Activated CD4-positive, alpha-beta T cell treated with anti-CD3 and anti-CD28 coated beads for 36 hours (primary cell): ENCODE measurements around the gene SLC25A11. TPM values are rescaled to one million over a fixed set of nuclear protein-coding genes. Genes with fewer than 3 reads are reported as not detected.

Experiments
- ATAC-seq: fragments of 200-7000 bp; cut with Tn5 transposase; one replicate; pipeline ENCODE4 v1.10.0; 2021; ENCODE audit warnings: mild to moderate bottlenecking, moderate library complexity
- CTCF ChIA-PET: fragments of 350-600 bp; sonication (Branson Sonifier 250); formaldehyde crosslinking; loops from one replicate; lab custom pipeline; 2021; ENCODE audit warnings: antibody characterized with exemption; lab: Charles Lee
- POLR2A ChIA-PET: fragments of 350-600 bp; sonication (Branson Sonifier 250); formaldehyde crosslinking; loops from one replicate; lab custom pipeline; 2021; ENCODE audit warnings: antibody characterized with exemption, inconsistent platforms; lab: Charles Lee
- DNase-seq: peaks from one replicate; pipeline ENCODE4 v3.0.0-alpha.2; 2020
- H3K27ac Mint-ChIP-seq: one replicate; pipeline ENCODE4 v1.8.0; 2021; ENCODE audit warnings: mixed read lengths
- H3K27me3 Mint-ChIP-seq: one replicate; pipeline ENCODE4 v1.8.0; 2021; ENCODE audit warnings: mixed read lengths
- H3K36me3 Mint-ChIP-seq: one replicate; pipeline ENCODE4 v1.8.0; 2021; ENCODE audit warnings: low read depth, mixed read lengths
- H3K4me1 Mint-ChIP-seq: one replicate; pipeline ENCODE4 v1.8.0; 2021; ENCODE audit warnings: mixed read lengths
- H3K4me3 Mint-ChIP-seq: one replicate; pipeline ENCODE4 v1.8.0; 2021; ENCODE audit warnings: mild to moderate bottlenecking, moderate library complexity, mixed read lengths
- H3K9me3 Mint-ChIP-seq: one replicate; pipeline ENCODE4 v1.8.0; 2021; ENCODE audit warnings: low read depth, mixed read lengths
- intact Hi-C, 2 experiments: fragments of 100-400 bp; cut with DNase I in 1 of 2; cut with micrococcal nuclease in 1 of 2; formaldehyde crosslinking; loops; one replicate each; pipeline versions ENCODE4 v1.14.2 to v1.15.1; 2022 to 2024; cut with DNase I, micrococcal nuclease
- total RNA-seq, 2 experiments: library from RNA; stranded (reverse); gene quantifications; one replicate each; pipeline ENCODE4 v1.2.3, GENCODE V29; 2021

SLC25A11 gene
- total RNA-seq, 2 experiments from 2014 or later = 74.2 to 77.9 TPM

DNA sequence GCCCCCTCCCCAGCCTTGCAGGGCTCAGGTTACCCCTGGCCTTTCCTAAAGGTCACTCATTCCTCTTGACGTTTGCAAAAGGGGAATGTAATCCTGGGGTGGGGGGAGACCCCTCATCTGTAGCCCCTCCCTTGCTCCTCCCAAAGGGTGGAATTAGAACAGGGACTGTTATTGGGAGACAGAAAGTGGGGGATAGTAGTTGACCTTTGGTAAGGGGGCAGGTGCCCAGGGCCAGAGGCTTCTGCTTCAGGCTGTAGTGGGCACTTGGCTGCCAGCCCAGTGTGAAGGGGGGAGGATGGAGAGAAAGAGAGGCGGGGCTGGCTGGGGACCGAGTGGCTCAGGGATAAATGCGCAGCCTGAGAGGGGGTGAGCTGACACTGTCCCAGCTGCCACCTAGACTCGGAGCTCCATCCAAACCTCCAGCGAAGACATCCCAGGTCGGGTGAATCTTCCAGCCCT, 10.9 kb upstream of the SLC25A11 start, which contains the start of gene ENO3:
Gene ENO3, plus strand, starts transcription at position 374 of the 459 bp plus-strand sequence. CDS start 711 bp downstream, outside the sequence.
- ATAC-seq = no peak
- CTCF ChIA-PET = interaction anchor here (0.7 to 1.5 kb wide), 3 partner anchors 17 to 42 kb away, joined by 3 to 4 read pairs (median 3); partner anchors contain the start of gene SPAG7
- POLR2A ChIA-PET = interaction anchor here (0.5 to 9.2 kb wide), 5 partner anchors 8 to 227 kb away, joined by 3 to 80 read pairs (median 4); partner anchors contain the start of genes RNF167, SLC25A11 and SPAG7
- H3K36me3 Mint-ChIP-seq = peaks cover 25% of the 10 kb centered on the region
- peaks cover 16% of the 10 kb centered on the region for H3K4me1 Mint-ChIP-seq
- H3K9me3 Mint-ChIP-seq = no peaks in the 10 kb centered on the region
- H3K27ac Mint-ChIP-seq = peak within 1 kb of the TSS; percentile 94
- no peaks in the 10 kb centered on the region for H3K27me3 Mint-ChIP-seq
- H3K4me3 Mint-ChIP-seq = peak within 1 kb of the TSS; percentile 99
- intact Hi-C loops = loop anchor here in 1 of 2 experiments (1.0 kb wide), 2 partner anchors 37 to 128 kb away; partner anchors contain the start of genes CAMTA2 and ZFP3
- DNase-seq = no peak

DNA sequence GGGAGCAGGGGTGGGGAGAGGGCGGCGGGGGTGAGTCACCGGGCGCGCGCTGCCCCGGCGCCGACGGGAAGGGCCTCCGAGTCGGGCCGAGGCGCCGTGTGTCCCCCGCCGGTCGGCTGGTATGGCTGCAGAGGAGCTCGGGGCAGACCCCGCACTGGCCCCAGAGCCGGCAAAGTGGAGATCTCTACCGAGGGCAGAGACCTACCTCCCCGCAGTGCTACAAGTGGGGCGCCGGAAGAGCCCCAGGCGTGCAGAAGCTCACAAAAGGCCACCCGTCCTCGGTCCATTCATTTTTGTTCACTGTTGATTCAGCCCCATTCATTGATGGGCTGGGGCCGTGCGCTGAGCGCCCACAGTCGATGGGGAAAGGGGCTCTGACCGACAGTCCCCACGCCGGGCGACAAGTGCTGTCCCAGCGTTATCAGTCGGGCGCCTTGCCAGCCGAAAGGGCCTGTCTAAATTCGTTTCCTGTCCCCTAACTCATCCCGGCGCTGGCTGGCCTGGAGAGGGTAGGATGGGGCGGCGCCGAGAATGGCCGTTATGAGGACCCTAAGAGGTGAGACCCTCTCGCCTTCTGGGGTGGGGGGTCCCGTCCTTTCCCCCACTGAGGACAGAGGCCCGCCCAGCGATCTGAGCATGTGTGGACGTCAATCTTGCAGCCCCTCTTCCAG, 10.4 kb upstream of the SLC25A11 start:
- intact Hi-C loops = loop anchor here in 1 of 2 experiments (1.0 kb wide), 2 partner anchors 37 to 128 kb away; partner anchors contain the start of genes CAMTA2 and ZFP3
- ATAC-seq (peak; percentile 8), DNase-seq (peak; percentile 62)
- ChIA-PET CTCF (interaction anchor here (0.6 to 0.9 kb wide), 2 partner anchors 17 to 161 kb away, joined by 3 to 4 read pairs; partner anchors contain the start of gene SPAG7), POLR2A (interaction anchor here (0.5 to 9.2 kb wide), 6 partner anchors 9 to 226 kb away, joined by 3 to 80 read pairs (median 4); partner anchors contain the start of genes RNF167, SLC25A11 and SPAG7)
- Mint-ChIP-seq H3K4me1 (peaks cover 21% of the 10 kb centered on the region), H3K36me3 (peaks cover 30% of the 10 kb centered on the region), H3K4me3 (peak overlapping the region; percentile 99), H3K27ac (peak overlapping the region; percentile 94), H3K9me3 (no peaks in the 10 kb centered on the region), H3K27me3 (no peaks in the 10 kb centered on the region)

DNA sequence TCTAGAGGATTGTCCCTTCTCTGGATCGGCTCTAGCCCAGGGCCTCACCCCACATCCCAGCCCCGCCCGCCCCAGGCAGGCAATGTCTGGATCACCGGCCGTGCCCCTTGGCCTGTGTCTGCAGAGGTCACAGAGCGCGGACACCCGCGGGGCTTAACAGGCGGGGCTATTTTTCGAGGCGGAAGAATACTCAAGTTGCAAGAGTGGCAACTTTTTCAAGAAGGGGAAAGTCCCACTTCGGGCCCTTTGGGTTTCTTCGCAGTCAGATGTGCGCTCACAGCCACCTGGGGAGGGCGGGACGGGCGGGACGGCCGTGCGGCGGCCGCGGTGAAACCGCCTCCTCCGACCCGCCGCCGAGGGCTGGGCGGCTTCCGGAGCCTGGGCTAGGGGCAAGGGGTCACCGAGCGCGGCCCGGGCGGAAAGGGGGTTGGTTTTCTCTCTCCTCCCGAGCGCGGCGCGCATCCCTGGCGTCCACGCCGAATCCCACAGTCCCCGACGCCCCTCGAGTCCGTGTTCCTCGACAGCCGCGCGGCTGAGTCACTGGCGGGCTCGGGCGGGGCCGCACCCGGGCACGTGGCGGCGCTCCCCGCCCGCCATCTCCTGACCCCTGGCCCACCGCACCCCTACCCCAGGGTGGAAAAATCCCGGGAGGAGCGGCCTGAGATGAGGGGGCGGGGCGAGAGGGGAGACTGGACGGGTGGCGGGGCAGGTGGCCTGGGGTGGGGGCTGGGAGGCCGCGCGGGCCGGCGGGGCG, 9.7 kb upstream of the SLC25A11 start:
- intact Hi-C loops = loop anchor here (1.0 to 10.0 kb wide), 12 partner anchors 18 to 1693 kb away; partner anchors contain the start of genes ATP2A3 (in 1 of the 2), C17orf107 (in 1 of the 2), CAMTA2 (in 1 of the 2) and KIAA0753 (in 1 of the 2)
- peak; percentile 25 for ATAC-seq
- ChIA-PET POLR2A (interaction anchor here (0.6 to 9.2 kb wide), 4 partner anchors 9 to 25 kb away, joined by 3 to 80 read pairs (median 7); partner anchors contain the start of genes RNF167, SLC25A11 and SPAG7), CTCF (interaction anchor here (0.9 kb wide), 1 partner anchor 18 kb away, joined by 4 read pairs; the partner anchor contains the start of gene SPAG7)
- Mint-ChIP-seq H3K27me3 (no peaks in the 10 kb centered on the region), H3K36me3 (peaks cover 38% of the 10 kb centered on the region), H3K4me1 (peaks cover 28% of the 10 kb centered on the region), H3K9me3 (no peaks in the 10 kb centered on the region), H3K4me3 (peak overlapping the region; percentile 99), H3K27ac (peak overlapping the region; percentile 89)
- DNase-seq = peak; percentile 86

DNA sequence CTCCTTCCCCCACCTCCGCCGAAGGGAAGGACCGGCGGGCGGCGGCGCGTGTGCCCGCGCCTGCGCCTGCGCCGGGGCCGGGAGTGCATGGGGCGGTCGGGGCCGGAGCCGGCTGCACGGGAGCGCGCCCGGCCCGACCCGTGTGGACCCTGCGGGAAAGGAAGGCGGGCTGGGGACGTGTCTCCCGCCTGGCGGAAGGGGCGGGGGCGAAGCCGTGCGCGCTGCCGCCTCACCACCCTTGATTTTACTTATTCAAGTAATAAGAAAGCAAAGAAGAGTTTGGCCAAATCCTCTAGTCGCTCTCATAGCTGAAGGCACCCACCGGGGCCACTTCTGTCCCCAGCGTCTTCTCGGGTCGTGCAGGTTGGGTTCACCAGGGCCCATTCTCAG, 9.1 kb upstream of the SLC25A11 start:
- no peaks in the 10 kb centered on the region for H3K9me3 Mint-ChIP-seq
- H3K4me3 Mint-ChIP-seq = peak overlapping the region; percentile 99
- H3K36me3 Mint-ChIP-seq = peaks cover 42% of the 10 kb centered on the region
- H3K27ac Mint-ChIP-seq = peak overlapping the region; percentile 100
- DNase-seq = peak; percentile 88
- peak; percentile 39 for ATAC-seq
- peaks cover 34% of the 10 kb centered on the region for H3K4me1 Mint-ChIP-seq
- H3K27me3 Mint-ChIP-seq = no peaks in the 10 kb centered on the region
- POLR2A ChIA-PET = interaction anchor here (0.8 to 9.2 kb wide), 2 partner anchors 9 to 19 kb away, joined by 8 to 80 read pairs; partner anchors contain the start of genes RNF167, SLC25A11 and SPAG7
- intact Hi-C loops = loop anchor here (1.0 to 10.0 kb wide), 16 partner anchors 9 to 1693 kb away; partner anchors contain the start of genes ARRB2 (in 2 of the 2), RNF167 (in 2 of the 2), SLC25A11 (in 2 of the 2) and SPAG7 (in 2 of the 2)
- CTCF ChIA-PET = interaction anchor here (0.6 kb wide), 1 partner anchor 19 kb away, joined by 5 read pairs; the partner anchor contains the start of gene SPAG7

DNA sequence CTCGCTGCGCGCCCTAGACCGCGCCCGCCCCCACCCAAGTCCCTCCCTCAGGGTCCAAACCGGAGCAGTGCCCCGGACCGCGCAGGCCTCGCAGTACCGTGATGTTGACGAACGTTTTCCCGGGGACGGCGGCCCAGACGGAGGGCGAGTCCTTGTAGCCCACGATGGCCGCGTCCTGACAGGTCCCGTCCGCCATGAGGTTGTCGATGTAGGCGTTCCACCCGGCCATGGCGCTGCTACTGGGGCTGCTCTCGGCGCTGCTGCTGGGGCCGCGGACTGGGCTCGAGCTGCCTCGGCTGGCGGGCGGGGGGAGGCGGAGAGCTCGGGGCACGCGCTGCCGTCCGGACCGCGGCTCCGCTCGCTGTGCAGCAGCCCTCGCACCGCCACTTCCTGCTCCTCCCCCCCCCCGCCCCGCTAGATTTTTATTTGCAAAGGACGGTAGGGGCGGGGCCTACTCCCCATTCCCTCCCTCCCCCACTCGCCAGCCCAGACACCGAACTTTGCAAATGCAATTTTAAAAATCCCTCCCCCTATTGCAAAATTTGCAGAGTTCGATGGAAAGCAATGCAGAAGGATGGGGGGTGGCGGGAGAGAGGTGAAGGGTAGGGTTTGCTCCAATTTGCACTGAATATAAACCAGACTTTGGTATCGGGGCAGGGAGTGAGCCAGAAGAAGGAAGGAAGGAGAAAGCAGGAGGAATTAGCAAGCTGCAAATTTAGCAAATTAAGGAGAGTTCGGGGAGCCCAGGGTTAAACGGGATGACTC, 8.5 kb upstream of the SLC25A11 start, which contains the start of gene PFN1:
Gene PFN1, minus strand, starts transcription at position 365 of the 765 bp plus-strand sequence. Its CDS starts 136 bp downstream, at position 229.
- POLR2A ChIA-PET = interaction anchor here (0.8 to 9.2 kb wide), 3 partner anchors 8 to 50 kb away, joined by 3 to 80 read pairs (median 8); partner anchors contain the start of genes KIF1C, RNF167, SLC25A11 and SPAG7
- peaks cover 40% of the 10 kb centered on the region for H3K4me1 Mint-ChIP-seq
- ATAC-seq (peak; percentile 23), DNase-seq (peak; percentile 96)
- intact Hi-C loops = loop anchor here (1.0 to 10.0 kb wide), 14 partner anchors 8 to 1694 kb away; partner anchors contain the start of genes ARRB2 (in 2 of the 2), RNF167 (in 2 of the 2), SLC25A11 (in 2 of the 2) and ATP2A3 (in 1 of the 2)
- H3K36me3 Mint-ChIP-seq = peaks cover 44% of the 10 kb centered on the region
- no peaks in the 10 kb centered on the region for H3K9me3 Mint-ChIP-seq
- peak within 1 kb of the TSS; percentile 99 for H3K4me3 Mint-ChIP-seq
- CTCF ChIA-PET = interaction anchor here (0.6 to 1.0 kb wide), 2 partner anchors 19 kb away, joined by 4 to 5 read pairs; partner anchors contain the start of gene SPAG7
- no peaks in the 10 kb centered on the region for H3K27me3 Mint-ChIP-seq
- peak within 1 kb of the TSS; percentile 100 for H3K27ac Mint-ChIP-seq

DNA sequence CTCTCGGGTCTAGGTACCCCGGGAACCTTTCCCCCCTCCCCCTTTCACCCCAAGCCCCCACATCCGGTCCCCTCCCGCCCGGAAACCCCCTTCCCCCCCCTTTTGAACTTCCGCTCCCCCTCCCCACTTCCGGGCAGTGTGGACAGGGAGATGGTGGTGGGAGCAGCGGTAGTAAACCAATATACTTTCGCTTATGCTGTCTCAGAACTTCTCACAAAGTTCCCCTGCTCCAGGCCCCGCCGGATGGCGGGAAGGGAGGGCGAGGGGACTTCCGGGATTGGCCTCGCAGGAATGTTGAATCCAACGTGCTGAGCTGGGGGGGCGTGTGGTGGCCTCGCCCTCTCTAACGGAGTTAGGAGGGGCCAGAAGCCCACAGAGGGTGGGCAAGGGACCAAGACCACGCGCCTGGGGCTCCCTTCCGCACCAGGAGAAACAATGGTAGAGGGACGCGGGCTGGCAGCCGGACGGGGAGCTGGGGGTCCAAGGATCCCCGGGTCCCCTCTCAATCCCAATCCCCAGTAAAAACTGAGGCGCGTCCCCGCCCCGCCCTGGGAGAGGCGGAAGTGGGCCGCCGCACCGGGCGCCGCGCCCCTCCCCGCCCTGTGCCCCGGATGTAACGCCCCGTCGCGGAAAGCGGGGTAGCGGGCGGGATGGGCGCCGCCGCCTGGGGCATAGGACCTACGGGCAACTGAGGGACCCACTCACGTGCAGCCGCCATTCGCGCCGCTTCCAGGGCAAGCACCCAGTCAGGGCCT, 7.7 kb upstream of the SLC25A11 start:
- Mint-ChIP-seq H3K27me3 (no peaks in the 10 kb centered on the region), H3K4me3 (peak overlapping the region; percentile 99), H3K4me1 (peaks cover 47% of the 10 kb centered on the region), H3K36me3 (peaks cover 51% of the 10 kb centered on the region), H3K9me3 (no peaks in the 10 kb centered on the region), H3K27ac (peak overlapping the region; percentile 100)
- ATAC-seq (peak; percentile 6), DNase-seq (peak; percentile 84)
- POLR2A ChIA-PET = interaction anchor here (0.6 to 9.2 kb wide), 3 partner anchors 20 to 336 kb away, joined by 3 to 80 read pairs (median 4); partner anchors contain the start of genes KIF1C and SPAG7
- CTCF ChIA-PET = interaction anchor here (1.0 kb wide), 1 partner anchor 20 kb away, joined by 4 read pairs; the partner anchor contains the start of gene SPAG7
- intact Hi-C loops = loop anchor here (1.0 to 10.0 kb wide), 14 partner anchors 7 to 1695 kb away; partner anchors contain the start of genes ARRB2 (in 2 of the 2), RNF167 (in 2 of the 2), SLC25A11 (in 2 of the 2) and ATP2A3 (in 1 of the 2)

DNA sequence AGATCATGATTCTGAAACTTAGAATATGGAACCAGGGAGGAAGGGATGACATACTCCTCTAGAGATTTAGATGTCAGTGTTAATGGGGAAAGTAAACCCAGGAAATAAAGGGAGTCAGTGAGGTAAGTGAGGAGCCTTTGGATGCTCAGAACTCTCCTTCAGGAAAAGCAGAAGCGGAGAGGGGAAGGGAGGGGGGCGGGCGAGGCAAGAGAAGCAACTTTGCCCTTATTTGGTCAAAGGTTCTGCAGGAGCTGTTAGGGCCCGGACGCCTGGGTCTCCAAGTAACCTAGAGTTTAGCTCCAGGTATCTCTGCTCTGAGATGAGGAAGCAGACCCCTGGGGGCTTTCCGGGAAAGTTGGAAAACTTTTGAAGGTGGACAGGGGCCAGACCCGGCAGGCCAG, 7.2 kb upstream of the SLC25A11 start:
- ChIA-PET POLR2A (interaction anchor here (0.6 to 9.2 kb wide), 2 partner anchors 21 to 337 kb away, joined by 4 to 80 read pairs; partner anchors contain the start of gene SPAG7), CTCF (interaction anchor here (1.0 kb wide), 1 partner anchor 20 kb away, joined by 4 read pairs; the partner anchor contains the start of gene SPAG7)
- intact Hi-C loops = loop anchor here (5.0 to 10.0 kb wide), 5 partner anchors 150 to 1695 kb away; partner anchors contain the start of genes ATP2A3 (in 1 of the 2), KIAA0753 (in 1 of the 2), PSMB6 (in 1 of the 2) and TXNDC17 (in 1 of the 2)
- Mint-ChIP-seq H3K27me3 (no peaks in the 10 kb centered on the region), H3K27ac (peak overlapping the region; percentile 86), H3K4me3 (peak overlapping the region; percentile 99), H3K4me1 (peaks cover 53% of the 10 kb centered on the region), H3K9me3 (no peaks in the 10 kb centered on the region), H3K36me3 (peaks cover 57% of the 10 kb centered on the region)
- no peak for ATAC-seq
- DNase-seq = no peak

DNA sequence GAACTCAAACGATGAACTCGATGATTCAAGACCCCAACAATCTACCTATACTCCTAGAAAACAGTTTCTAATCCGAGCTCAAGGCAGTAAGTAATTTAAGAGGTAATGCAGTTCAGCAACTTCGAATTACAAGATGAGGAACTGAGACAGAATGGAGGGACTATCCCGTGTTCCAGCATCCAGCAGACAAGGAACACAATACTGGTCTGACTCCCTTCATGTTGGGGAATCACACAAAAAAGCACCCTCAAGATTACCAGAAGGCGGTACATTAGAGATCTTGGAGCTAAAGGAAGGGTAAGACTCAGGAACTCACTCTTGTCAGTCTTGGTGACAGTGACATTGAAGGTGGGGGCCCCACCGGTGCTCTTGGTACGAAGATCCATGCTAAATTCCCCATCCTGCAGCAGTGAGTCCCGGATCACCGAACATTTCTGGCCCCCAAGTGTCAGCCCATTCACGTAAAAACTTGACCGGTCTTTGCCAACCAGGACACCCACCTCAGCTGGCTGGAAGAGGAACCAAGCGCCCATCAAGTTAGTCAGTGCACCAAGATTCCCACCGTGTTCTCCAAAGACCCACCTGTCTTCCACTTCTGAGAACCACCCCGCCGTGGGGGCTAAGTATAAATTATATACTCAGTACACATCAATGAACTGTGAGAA, 6.6 kb upstream of the SLC25A11 start:
- ATAC-seq (no peak), DNase-seq (no peak)
- ChIA-PET CTCF (interaction anchor here (1.2 to 1.3 kb wide), 2 partner anchors 12 to 23 kb away, joined by 6 read pairs; no protein-coding TSS in a partner anchor), POLR2A (interaction anchor here (9.2 kb wide), 1 partner anchor 21 kb away, joined by 80 read pairs; the partner anchor contains the start of gene SPAG7)
- Mint-ChIP-seq H3K27me3 (no peaks in the 10 kb centered on the region), H3K4me1 (peaks cover 55% of the 10 kb centered on the region), H3K27ac (peak overlapping the region; percentile 86), H3K4me3 (peak overlapping the region; percentile 99), H3K9me3 (no peaks in the 10 kb centered on the region), H3K36me3 (peaks cover 63% of the 10 kb centered on the region)
- intact Hi-C loops = loop anchor here (5.0 to 10.0 kb wide), 5 partner anchors 149 to 1696 kb away; partner anchors contain the start of genes ATP2A3 (in 1 of the 2), KIAA0753 (in 1 of the 2), PSMB6 (in 1 of the 2) and TXNDC17 (in 1 of the 2)
